ENCODE results near the gene ARHGAP8. TPM values are rescaled to one million over a fixed set of nuclear protein-coding genes. Genes with fewer than 3 reads are reported as not detected.
"Not testable (repeated sequence)": the region's sequence is repeated elsewhere in the genome, so short reads cannot be mapped to it uniquely, and the experiment has no call there.

ARHGAP8 gene
- polyA plus RNA-seq, 2 donors, result 7.2 to 11.2 TPM

DNA sequence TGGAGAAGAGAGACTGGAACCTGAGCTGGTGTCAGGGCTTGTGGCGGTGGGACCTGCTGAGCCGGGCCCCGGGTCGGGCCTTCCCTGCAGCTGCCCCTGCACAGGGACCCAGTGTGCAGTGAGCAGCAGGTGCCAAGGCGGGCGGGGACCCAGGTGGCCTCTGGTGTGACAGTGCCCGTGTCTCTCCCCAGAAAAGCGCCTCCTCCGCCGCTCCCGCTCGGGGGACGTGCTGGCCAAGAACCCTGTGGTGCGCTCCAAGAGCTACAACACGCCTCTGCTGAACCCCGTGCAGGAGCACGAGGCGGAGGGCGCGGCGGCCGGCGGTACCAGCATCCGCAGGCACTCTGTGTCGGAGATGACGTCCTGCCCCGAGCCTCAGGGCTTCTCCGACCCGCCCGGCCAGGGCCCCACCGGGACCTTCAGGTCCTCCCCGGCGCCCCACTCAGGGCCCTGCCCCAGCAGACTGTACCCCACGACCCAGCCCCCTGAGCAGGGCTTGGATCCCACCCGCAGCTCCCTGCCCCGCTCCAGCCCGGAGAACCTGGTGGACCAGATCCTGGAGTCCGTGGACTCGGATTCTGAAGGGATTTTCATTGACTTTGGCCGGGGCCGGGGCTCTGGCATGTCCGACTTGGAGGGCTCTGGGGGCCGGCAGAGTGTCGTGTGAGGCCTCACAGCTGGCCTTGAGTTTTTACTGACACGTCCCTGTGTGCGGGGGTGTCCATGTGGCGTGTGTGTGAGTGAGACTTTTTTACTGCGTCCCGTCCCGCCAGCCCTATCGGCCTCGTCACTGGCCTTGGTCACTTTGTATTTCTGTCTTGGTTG lies 15.6 kb upstream of the ARHGAP8 start:
- no peak overlapping the region for H3K27ac ChIP-seq (ENCODE audit: low read depth in 2 of 2, low read length in 1 of 2)
- H3K4me1 ChIP-seq (ENCODE audit: control insufficient read depth in 2 of 2, insufficient read depth in 2 of 2, low read length in 1 of 2), result peaks cover 0 to 12% of the 10 kb centered on the region in 2 donors
- H3K9me3 ChIP-seq (ENCODE audit: control insufficient read depth in 2 of 2, insufficient read depth in 1 of 2, low read depth in 1 of 2, low read length in 1 of 2), result no peaks in the 10 kb centered on the region
- 46 to 49% methylated on average over 50 to 52 of the region's 52 CpGs for WGBS, 2 donors
- H3K27me3 ChIP-seq (ENCODE audit: control insufficient read depth in 1 of 2, insufficient read depth in 2 of 2, low read length in 2 of 2), result no peaks in the 10 kb centered on the region
- H3K36me3 ChIP-seq (ENCODE audit: control insufficient read depth in 2 of 2, insufficient read depth in 2 of 2, low read length in 1 of 2), result peaks cover 0 to 5% of the 10 kb centered on the region in 2 donors
- no peak overlapping the region for H3K4me3 ChIP-seq (ENCODE audit: low read depth in 1 of 2, low read length in 2 of 2)

DNA sequence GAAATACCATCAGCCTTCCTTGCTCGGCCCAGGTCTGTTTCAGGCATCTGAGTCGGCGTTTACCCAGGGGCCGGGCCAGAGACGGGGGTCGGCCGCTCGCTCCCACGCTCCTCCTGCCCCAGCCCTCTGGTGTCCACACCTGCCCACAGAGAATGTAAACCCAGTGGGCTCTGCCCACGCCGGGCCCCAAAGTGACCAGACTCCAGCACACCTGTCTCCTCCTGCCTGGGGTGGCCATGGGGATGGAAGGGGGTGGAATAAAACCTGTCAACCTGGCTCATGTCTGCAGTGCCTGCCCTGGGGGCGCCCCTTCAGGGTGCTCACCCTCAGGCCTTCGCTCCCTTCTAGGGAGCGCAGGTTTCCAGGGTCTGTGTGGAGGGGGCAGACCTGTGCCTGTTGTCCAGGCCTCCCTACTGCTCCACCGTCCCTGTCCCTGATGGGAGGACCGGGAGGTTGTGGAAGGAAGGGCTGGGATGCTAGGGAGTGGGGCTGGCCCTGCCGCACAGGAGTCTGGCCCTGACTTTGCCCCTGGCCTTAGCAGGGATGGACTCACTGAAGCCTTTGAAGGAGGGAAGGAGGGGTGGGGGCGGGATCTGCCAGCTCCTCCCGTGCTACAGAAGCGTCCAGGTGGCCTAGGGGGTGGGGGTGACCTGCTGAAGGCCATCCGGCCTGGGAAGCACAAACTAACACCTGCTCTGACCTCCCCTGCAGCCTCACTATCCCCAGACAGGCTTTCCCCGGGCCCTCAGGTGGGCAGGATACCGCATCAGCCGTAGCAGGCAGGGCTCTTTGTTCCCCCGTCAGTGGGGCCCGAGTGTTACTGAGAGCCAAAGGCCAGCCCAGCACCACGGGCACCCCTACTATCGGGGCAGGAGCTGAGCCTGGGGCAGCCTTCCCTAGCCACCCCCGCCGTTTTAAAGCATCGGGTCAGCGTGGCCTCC lies 14.7 kb upstream of the ARHGAP8 start:
- 48 to 53% methylated on average over 32 of the region's 32 CpGs for WGBS, 2 donors
- Histone ChIP-seq H3K27me3 (ENCODE audit: control insufficient read depth in 1 of 2, insufficient read depth in 2 of 2, low read length in 2 of 2) (no peaks in the 10 kb centered on the region), H3K4me3 (ENCODE audit: low read depth in 1 of 2, low read length in 2 of 2) (no peak overlapping the region), H3K36me3 (ENCODE audit: control insufficient read depth in 2 of 2, insufficient read depth in 2 of 2, low read length in 1 of 2) (no peaks in the 10 kb centered on the region), H3K9me3 (ENCODE audit: control insufficient read depth in 2 of 2, insufficient read depth in 1 of 2, low read depth in 1 of 2, low read length in 1 of 2) (no peaks in the 10 kb centered on the region), H3K27ac (ENCODE audit: low read depth in 2 of 2, low read length in 1 of 2) (no peak overlapping the region), H3K4me1 (ENCODE audit: control insufficient read depth in 2 of 2, insufficient read depth in 2 of 2, low read length in 1 of 2) (peaks cover 0 to 12% of the 10 kb centered on the region in 2 donors)

DNA sequence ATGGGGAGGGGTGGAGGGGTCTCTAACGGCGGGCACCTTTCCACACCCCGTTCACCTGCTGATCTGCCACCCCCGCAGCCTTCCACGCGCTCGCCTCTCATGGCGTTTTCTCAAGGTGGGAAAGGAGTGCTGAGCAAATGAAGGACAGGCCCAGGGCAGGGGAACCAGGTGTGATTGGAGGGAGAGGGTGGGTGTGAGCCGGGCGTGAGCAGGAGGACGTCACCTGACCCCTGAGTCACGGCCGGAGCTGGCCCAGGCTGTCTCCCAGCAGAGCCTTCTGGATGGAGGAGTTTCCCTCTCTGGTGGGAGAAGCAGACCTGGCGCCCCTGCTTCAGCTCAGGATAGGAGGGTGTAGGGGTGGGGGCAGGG lies 14.0 kb upstream of the ARHGAP8 start:
- whole genome bisulfite sequencing, 2 donors, result 38 to 41% methylated on average over 14 of the region's 14 CpGs
- no peaks in the 10 kb centered on the region for H3K9me3 ChIP-seq (ENCODE audit: control insufficient read depth in 2 of 2, insufficient read depth in 1 of 2, low read depth in 1 of 2, low read length in 1 of 2)
- H3K4me3 ChIP-seq (ENCODE audit: low read depth in 1 of 2, low read length in 2 of 2), result no peak overlapping the region
- no peaks in the 10 kb centered on the region for H3K36me3 ChIP-seq (ENCODE audit: control insufficient read depth in 2 of 2, insufficient read depth in 2 of 2, low read length in 1 of 2)
- H3K27me3 ChIP-seq (ENCODE audit: control insufficient read depth in 1 of 2, insufficient read depth in 2 of 2, low read length in 2 of 2), result no peaks in the 10 kb centered on the region
- H3K27ac ChIP-seq (ENCODE audit: low read depth in 2 of 2, low read length in 1 of 2), result no peak overlapping the region
- H3K4me1 ChIP-seq (ENCODE audit: control insufficient read depth in 2 of 2, insufficient read depth in 2 of 2, low read length in 1 of 2), result peaks cover 0 to 12% of the 10 kb centered on the region in 2 donors

DNA sequence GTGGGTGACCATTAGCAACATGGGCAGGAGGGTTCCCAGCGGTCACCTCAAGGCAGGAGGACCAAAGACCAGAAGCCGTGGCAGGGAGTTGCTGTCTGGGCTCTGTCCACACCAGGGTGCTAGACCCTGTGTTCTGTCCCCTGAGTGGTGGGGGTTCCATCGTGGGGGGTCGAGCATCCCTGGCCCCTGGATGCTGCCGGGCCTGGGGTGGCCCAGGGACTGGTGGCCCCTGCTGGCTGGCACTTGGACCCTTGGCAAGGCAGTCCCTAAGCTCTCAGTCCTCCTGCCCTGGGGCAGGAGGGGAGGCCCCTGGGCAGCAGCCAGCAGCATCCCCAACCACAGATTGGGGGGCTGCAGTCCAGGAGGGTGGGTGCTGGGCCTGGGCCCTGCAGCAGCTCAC lies 13.4 kb upstream of the ARHGAP8 start:
- Histone ChIP-seq H3K9me3 (ENCODE audit: control insufficient read depth in 2 of 2, insufficient read depth in 1 of 2, low read depth in 1 of 2, low read length in 1 of 2) (no peaks in the 10 kb centered on the region), H3K27ac (ENCODE audit: low read depth in 2 of 2, low read length in 1 of 2) (no peak overlapping the region), H3K4me1 (ENCODE audit: control insufficient read depth in 2 of 2, insufficient read depth in 2 of 2, low read length in 1 of 2) (peaks cover 0 to 12% of the 10 kb centered on the region in 2 donors), H3K27me3 (ENCODE audit: control insufficient read depth in 1 of 2, insufficient read depth in 2 of 2, low read length in 2 of 2) (no peaks in the 10 kb centered on the region), H3K36me3 (ENCODE audit: control insufficient read depth in 2 of 2, insufficient read depth in 2 of 2, low read length in 1 of 2) (no peaks in the 10 kb centered on the region), H3K4me3 (ENCODE audit: low read depth in 1 of 2, low read length in 2 of 2) (no peak overlapping the region)
- 75 to 77% methylated on average over 5 of the region's 5 CpGs for WGBS, 2 donors

DNA sequence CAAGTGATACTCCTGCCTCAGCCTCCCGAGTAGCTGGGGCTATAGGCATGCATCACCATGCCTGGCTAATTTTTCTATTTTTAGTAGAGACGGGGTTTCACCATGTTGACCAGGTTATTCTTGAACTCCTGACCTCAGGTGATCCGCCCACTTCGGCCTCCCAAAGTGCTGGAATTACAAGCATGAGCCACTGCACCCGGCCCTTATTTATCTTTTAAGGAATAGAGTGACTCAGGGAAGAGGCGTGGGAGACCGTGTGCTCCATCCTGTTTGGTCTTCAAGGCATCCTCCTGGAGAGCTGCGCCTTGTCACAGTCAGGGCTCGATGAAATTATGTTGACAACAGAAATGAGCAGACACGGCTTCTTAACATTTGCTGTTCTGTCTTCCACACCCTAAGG lies 12.7 kb upstream of the ARHGAP8 start:
- H3K9me3 ChIP-seq (ENCODE audit: control insufficient read depth in 2 of 2, insufficient read depth in 1 of 2, low read depth in 1 of 2, low read length in 1 of 2); H3K36me3 ChIP-seq (ENCODE audit: control insufficient read depth in 2 of 2, insufficient read depth in 2 of 2, low read length in 1 of 2); H3K27ac ChIP-seq (ENCODE audit: low read depth in 2 of 2, low read length in 1 of 2); H3K27me3 ChIP-seq (ENCODE audit: control insufficient read depth in 1 of 2, insufficient read depth in 2 of 2, low read length in 2 of 2); H3K4me3 ChIP-seq (ENCODE audit: low read depth in 1 of 2, low read length in 2 of 2): not testable (repeated sequence)
- WGBS, 2 donors, result 45 to 51% methylated on average over 10 of the region's 10 CpGs
- H3K4me1 ChIP-seq (ENCODE audit: control insufficient read depth in 2 of 2, insufficient read depth in 2 of 2, low read length in 1 of 2), result peaks cover 0 to 12% of the 10 kb centered on the region in 2 donors

DNA sequence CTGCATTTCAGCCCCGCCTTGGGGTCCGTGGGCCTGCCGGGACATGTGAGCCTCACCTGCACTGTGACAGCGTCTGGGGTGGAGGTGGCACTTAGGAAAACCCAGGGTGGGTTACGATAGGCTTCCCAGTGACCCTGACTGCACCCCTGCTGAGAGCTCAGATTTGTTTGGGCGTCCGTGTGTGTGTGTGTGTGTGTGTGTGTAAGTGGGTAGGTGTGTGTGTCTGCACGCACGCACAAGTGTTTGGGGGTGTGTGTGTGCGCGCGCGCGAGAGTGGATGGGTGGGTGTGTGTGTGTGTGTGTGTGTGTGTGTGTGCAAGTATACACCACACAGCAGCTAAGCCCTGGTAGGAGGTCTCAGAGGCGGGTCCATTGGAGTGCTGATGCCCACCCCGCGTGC lies 12.1 kb upstream of the ARHGAP8 start:
- Histone ChIP-seq H3K9me3 (ENCODE audit: control insufficient read depth in 2 of 2, insufficient read depth in 1 of 2, low read depth in 1 of 2, low read length in 1 of 2) (no peaks in the 10 kb centered on the region), H3K27me3 (ENCODE audit: control insufficient read depth in 1 of 2, insufficient read depth in 2 of 2, low read length in 2 of 2) (no peaks in the 10 kb centered on the region), H3K36me3 (ENCODE audit: control insufficient read depth in 2 of 2, insufficient read depth in 2 of 2, low read length in 1 of 2) (no peaks in the 10 kb centered on the region), H3K27ac (ENCODE audit: low read depth in 2 of 2, low read length in 1 of 2) (no peak overlapping the region), H3K4me1 (ENCODE audit: control insufficient read depth in 2 of 2, insufficient read depth in 2 of 2, low read length in 1 of 2) (peaks cover 0 to 12% of the 10 kb centered on the region in 2 donors), H3K4me3 (ENCODE audit: low read depth in 1 of 2, low read length in 2 of 2) (no peak overlapping the region)
- 70 to 75% methylated on average over 17 of the region's 17 CpGs for WGBS, 2 donors

DNA sequence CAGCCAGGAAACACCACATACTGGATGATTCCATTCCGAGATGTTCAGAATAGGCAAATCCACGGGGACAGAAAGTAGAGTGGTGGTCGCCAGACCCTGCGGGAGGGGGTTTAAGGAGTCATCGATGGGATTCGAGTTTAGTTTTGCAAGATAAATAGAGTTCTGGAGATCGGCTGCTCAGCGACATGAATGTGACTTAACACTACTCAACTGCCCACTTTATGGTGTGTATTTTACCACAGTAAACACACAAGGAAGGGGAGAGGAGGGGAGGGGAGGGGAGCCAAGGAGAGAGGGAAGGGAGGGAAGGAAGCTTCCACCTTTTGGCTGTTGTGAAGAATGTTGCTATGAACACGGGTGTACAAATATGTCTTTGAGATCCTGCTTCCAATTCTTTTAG lies 10.4 kb upstream of the ARHGAP8 start:
- 49 to 53% methylated on average over 9 of the region's 9 CpGs for WGBS, 2 donors
- Histone ChIP-seq H3K9me3 (ENCODE audit: control insufficient read depth in 2 of 2, insufficient read depth in 1 of 2, low read depth in 1 of 2, low read length in 1 of 2) (no peaks in the 10 kb centered on the region), H3K4me1 (ENCODE audit: control insufficient read depth in 2 of 2, insufficient read depth in 2 of 2, low read length in 1 of 2) (peaks cover 0 to 8% of the 10 kb centered on the region in 2 donors), H3K27me3 (ENCODE audit: control insufficient read depth in 1 of 2, insufficient read depth in 2 of 2, low read length in 2 of 2) (peaks cover 0 to 5% of the 10 kb centered on the region in 2 donors), H3K36me3 (ENCODE audit: control insufficient read depth in 2 of 2, insufficient read depth in 2 of 2, low read length in 1 of 2) (no peaks in the 10 kb centered on the region), H3K27ac (ENCODE audit: low read depth in 2 of 2, low read length in 1 of 2) (no peak overlapping the region), H3K4me3 (ENCODE audit: low read depth in 1 of 2, low read length in 2 of 2) (no peak overlapping the region)

DNA sequence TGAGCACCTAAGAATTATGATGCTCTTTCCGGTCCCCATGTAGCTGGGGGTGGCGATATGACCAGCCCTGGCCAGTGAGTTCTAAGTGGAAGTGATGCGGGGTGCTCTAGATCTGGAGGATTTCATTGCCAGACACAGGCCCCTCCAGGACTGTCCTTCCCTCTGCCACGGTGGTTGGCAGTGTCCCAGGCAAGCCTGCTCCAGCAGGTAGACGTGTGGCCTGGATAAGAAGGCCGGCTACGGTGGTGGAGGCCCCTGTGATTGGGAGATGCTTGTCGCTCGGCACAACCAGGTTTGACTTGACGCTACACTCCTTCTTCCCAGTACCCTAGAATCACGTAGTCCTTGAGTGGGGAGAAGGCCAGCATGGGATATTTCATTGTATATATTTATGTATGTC lies 9.1 kb upstream of the ARHGAP8 start:
- no peaks in the 10 kb centered on the region for H3K36me3 ChIP-seq (ENCODE audit: control insufficient read depth in 2 of 2, insufficient read depth in 2 of 2, low read length in 1 of 2)
- peaks cover 0 to 5% of the 10 kb centered on the region in 2 donors for H3K4me1 ChIP-seq (ENCODE audit: control insufficient read depth in 2 of 2, insufficient read depth in 2 of 2, low read length in 1 of 2)
- 77 to 78% methylated on average over 11 of the region's 11 CpGs for WGBS, 2 donors
- no peaks in the 10 kb centered on the region for H3K9me3 ChIP-seq (ENCODE audit: control insufficient read depth in 2 of 2, insufficient read depth in 1 of 2, low read depth in 1 of 2, low read length in 1 of 2)
- peaks cover 0 to 5% of the 10 kb centered on the region in 2 donors for H3K27me3 ChIP-seq (ENCODE audit: control insufficient read depth in 1 of 2, insufficient read depth in 2 of 2, low read length in 2 of 2)
- H3K27ac ChIP-seq (ENCODE audit: low read depth in 2 of 2, low read length in 1 of 2), result no peak overlapping the region
- H3K4me3 ChIP-seq (ENCODE audit: low read depth in 1 of 2, low read length in 2 of 2), result no peak overlapping the region

DNA sequence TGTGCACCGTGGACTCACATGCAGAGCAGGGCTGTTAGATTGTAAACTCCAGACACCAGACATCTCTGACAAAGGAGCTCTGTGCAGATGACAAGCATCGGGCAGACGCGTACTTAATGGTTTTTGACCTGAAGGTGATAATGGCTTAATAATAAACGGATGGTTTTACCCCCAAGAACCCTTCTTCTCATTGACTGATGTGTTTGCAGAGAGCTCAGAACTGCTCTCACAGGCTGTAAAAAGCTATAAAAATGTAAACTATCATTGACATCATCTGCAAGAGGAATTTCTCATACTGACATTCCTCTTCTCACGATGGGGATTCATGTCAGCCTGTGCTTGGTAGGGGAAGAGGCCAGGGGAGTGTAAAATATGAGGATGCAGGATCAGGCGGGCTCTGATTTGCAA lies 8.6 kb upstream of the ARHGAP8 start:
- H3K27ac ChIP-seq (ENCODE audit: low read depth in 2 of 2, low read length in 1 of 2), result no peak overlapping the region
- no peaks in the 10 kb centered on the region for H3K9me3 ChIP-seq (ENCODE audit: control insufficient read depth in 2 of 2, insufficient read depth in 1 of 2, low read depth in 1 of 2, low read length in 1 of 2)
- 44% methylated on average over 7 of the region's 7 CpGs for WGBS, 2 donors
- H3K27me3 ChIP-seq (ENCODE audit: control insufficient read depth in 1 of 2, insufficient read depth in 2 of 2, low read length in 2 of 2), result peaks cover 0 to 5% of the 10 kb centered on the region in 2 donors
- H3K36me3 ChIP-seq (ENCODE audit: control insufficient read depth in 2 of 2, insufficient read depth in 2 of 2, low read length in 1 of 2), result no peaks in the 10 kb centered on the region
- no peak overlapping the region for H3K4me3 ChIP-seq (ENCODE audit: low read depth in 1 of 2, low read length in 2 of 2)
- H3K4me1 ChIP-seq (ENCODE audit: control insufficient read depth in 2 of 2, insufficient read depth in 2 of 2, low read length in 1 of 2), result peaks cover 0 to 3% of the 10 kb centered on the region in 2 donors
